Upper lobe of left lung (tissue), 6 donors: ENCODE results near the gene MIF. TPM values are rescaled to one million over a fixed set of nuclear protein-coding genes. Genes with fewer than 3 reads are reported as not detected.

ENCODE experiments used
- ATAC-seq, 2 donors: fragments of 200-7000 bp; cut with Tn5 transposase; one replicate each; pipeline ENCODE4 v1.9.1; 2022; ENCODE audit warnings: mild to moderate bottlenecking in 2 of 2, moderate library complexity in 2 of 2; ENCODE audit not compliant: low FRiP score in 2 of 2
- DNase-seq, 2 donors: peaks; one replicate each; pipeline ENCODE4 v3.0.0-alpha.2; 2019 to 2020
- H3K27ac ChIP-seq, 4 donors: fragments of 200-600 bp; sonication (generic); one replicate each; pipeline ENCODE4 v1.5.1; 2016 to 2019
- H3K27me3 ChIP-seq, 4 donors: fragments of 200-600 bp; sonication (generic); one replicate each; pipeline ENCODE4 v1.5.1; 2017 to 2019
- H3K36me3 ChIP-seq, 4 donors: fragments of 200-600 bp; sonication (generic); one replicate each; pipeline ENCODE4 v1.5.1; 2016 to 2019
- H3K4me1 ChIP-seq, 4 donors: fragments of 200-600 bp; sonication (generic); one replicate each; pipeline ENCODE4 v1.5.1; 2018 to 2019
- H3K4me3 ChIP-seq, 4 donors: fragments of 200-600 bp; sonication (generic); one replicate each; pipeline ENCODE4 v1.5.1; 2017 to 2019; ENCODE audit warnings: mild to moderate bottlenecking in 2 of 4, moderate library complexity in 1 of 4
- H3K9me3 ChIP-seq, 4 donors: fragments of 200-600 bp; sonication (generic); one replicate each; pipeline ENCODE4 v1.5.1; 2018 to 2019
- EP300 ChIP-seq, 4 donors: sonication (generic); formaldehyde crosslinking; IDR thresholded peaks; one replicate each; pipeline ENCODE4 v1.5.1; 2017; ENCODE audit warnings: antibody characterized with exemption in 4 of 4, control low read depth in 2 of 4
- POLR2A ChIP-seq, 4 donors: fragments of 450-650 bp; IDR thresholded peaks; one replicate each; pipeline ENCODE4 v1.5.1; 2016 to 2017; ENCODE audit warnings: antibody characterized with exemption in 4 of 4, mild to moderate bottlenecking in 2 of 4
- POLR2AphosphoS5 ChIP-seq, 2 donors: sonication (generic); formaldehyde crosslinking; IDR thresholded peaks; one replicate each; pipeline ENCODE4 v1.5.1; 2017; ENCODE audit warnings: antibody characterized with exemption in 2 of 2
- WGBS, 2 donors: methylation state at CpG; one replicate each; pipeline ENCODE4 v1.1.5; 2017 to 2018; 5-methylcytosine and 5-hydroxymethylcytosine counted together
- total RNA-seq, 6 donors: library from RNA; depleted of rRNA in 4 of 6; stranded (reverse); fragments of >200 nt in 4 of 6; gene quantifications; one replicate each; pipeline versions ENCODE4 v1.1.0 to v1.2.1, GENCODE V29; 2016 to 2021
- TF ChIP-seq, protein P1 (sequence below), 6 experiments: fragments of 450-650 bp in 4 of 6; fragments of 200-600 bp in 2 of 6; sonication (generic) in 2 of 6; IDR thresholded peaks; one replicate each; pipeline ENCODE4 v1.5.1; 2016 to 2019; ENCODE audit warnings: antibody characterized with exemption in 6 of 6
- donor health status: DM: no; HTN: no; CAD: no; lungs with moderate emphysema.
- donor health status: DM: no; HTN: yes; CAD: no; lungs with severe emphysema.

MIF gene
- total RNA-seq, 6 donors from 2014 or later: 54.5 to 388 (median 298) TPM

DNA sequence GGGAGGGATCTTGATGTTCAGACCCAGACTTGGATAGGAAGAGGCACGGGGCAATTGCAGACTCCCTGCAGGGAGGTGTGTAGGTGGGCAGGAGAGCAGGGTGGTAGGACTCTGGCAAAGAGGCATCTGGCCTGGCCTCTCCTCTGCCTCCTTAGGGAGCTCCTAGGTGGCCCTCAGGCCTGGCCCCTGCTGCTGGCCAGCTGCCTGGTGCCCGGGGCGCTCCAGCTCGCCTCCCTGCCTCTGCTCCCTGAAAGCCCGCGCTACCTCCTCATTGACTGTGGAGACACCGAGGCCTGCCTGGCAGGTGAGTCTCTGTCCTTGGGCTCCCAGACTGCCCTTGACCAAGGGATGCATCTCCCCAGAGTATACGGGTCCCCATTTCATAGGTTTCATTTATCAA lies 16.6 kb upstream of the MIF start:
- WGBS, 2 donors: 86 to 96% methylated on average over 5 to 8 of the region's 8 CpGs
- ATAC-seq (no peak), DNase-seq (peak in 1 of 2 donors; percentile 50)
- no peaks in the 10 kb centered on the region for H3K27me3 ChIP-seq
- no peak for TF ChIP-seq EP300 (IDR thresholded peaks at IDR 0.05)
- TF ChIP-seq, protein P1, sequence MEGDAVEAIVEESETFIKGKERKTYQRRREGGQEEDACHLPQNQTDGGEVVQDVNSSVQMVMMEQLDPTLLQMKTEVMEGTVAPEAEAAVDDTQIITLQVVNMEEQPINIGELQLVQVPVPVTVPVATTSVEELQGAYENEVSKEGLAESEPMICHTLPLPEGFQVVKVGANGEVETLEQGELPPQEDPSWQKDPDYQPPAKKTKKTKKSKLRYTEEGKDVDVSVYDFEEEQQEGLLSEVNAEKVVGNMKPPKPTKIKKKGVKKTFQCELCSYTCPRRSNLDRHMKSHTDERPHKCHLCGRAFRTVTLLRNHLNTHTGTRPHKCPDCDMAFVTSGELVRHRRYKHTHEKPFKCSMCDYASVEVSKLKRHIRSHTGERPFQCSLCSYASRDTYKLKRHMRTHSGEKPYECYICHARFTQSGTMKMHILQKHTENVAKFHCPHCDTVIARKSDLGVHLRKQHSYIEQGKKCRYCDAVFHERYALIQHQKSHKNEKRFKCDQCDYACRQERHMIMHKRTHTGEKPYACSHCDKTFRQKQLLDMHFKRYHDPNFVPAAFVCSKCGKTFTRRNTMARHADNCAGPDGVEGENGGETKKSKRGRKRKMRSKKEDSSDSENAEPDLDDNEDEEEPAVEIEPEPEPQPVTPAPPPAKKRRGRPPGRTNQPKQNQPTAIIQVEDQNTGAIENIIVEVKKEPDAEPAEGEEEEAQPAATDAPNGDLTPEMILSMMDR (IDR thresholded peaks at IDR 0.05): no peak
- TF ChIP-seq POLR2AphosphoS5 (IDR thresholded peaks at IDR 0.05): no peak
- no peak for TF ChIP-seq POLR2A (IDR thresholded peaks at IDR 0.05)
- H3K4me3 ChIP-seq: no peak overlapping the region
- no peak overlapping the region for H3K27ac ChIP-seq
- H3K9me3 ChIP-seq: no peaks in the 10 kb centered on the region
- H3K4me1 ChIP-seq: no peaks in the 10 kb centered on the region
- H3K36me3 ChIP-seq: peaks cover 0 to 14% (median 5%) of the 10 kb centered on the region in 4 donors

- Histone ChIP-seq H3K4me1 (no peaks in the 10 kb centered on the region), H3K27ac (no peak overlapping the region), H3K4me3 (no peak overlapping the region), H3K9me3 (no peaks in the 10 kb centered on the region), H3K27me3 (no peaks in the 10 kb centered on the region), H3K36me3 (peaks cover 0 to 14% (median 5%) of the 10 kb centered on the region in 4 donors)
- no peak for TF ChIP-seq EP300 (IDR thresholded peaks at IDR 0.05)
- ATAC-seq: no peak
- no peak for DNase-seq
- WGBS, 2 donors: 85 to 91% methylated on average over 7 of the region's 7 CpGs
Measured at GRCh38 chr22:23878219-23878618, 16.0 kb upstream of the MIF start.

- Histone ChIP-seq H3K36me3 (peaks cover 0 to 3% (median 2%) of the 10 kb centered on the region in 4 donors), H3K4me3 (no peak overlapping the region), H3K9me3 (no peaks in the 10 kb centered on the region), H3K4me1 (no peaks in the 10 kb centered on the region), H3K27me3 (no peaks in the 10 kb centered on the region), H3K27ac (no peak overlapping the region)
- no peak for ATAC-seq
- WGBS, 2 donors: 80 to 85% methylated on average over 9 to 20 of the region's 20 CpGs
- peak in 1 of 2 donors; percentile 65 for DNase-seq
- TF ChIP-seq, protein P1 (IDR thresholded peaks at IDR 0.05): no peak
- TF ChIP-seq POLR2A (IDR thresholded peaks at IDR 0.05): no peak
- TF ChIP-seq EP300 (IDR thresholded peaks at IDR 0.05): no peak
- no peak for TF ChIP-seq POLR2AphosphoS5 (IDR thresholded peaks at IDR 0.05)
Measured at GRCh38 chr22:23882370-23882769, 11.8 kb upstream of the MIF start.

DNA sequence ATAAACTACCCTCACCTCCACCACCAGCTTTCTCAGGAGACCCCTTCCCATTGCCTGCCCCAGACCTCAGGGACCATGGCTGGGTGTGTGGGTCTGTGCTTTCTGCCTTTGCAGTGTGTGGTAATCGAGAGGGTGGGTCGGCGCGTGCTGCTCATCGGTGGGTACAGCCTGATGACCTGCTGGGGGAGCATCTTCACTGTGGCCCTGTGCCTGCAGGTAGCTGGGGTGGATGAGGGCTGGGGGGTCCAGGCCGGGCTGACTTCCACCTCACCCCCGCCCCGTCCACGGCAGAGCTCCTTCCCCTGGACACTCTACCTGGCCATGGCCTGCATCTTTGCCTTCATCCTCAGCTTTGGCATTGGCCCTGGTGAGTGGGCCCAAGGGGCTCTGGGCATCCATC lies 10.5 kb upstream of the MIF start:
- DNase-seq (peak in 1 of 2 donors; percentile 46), ATAC-seq (peak in 1 of 2 donors; percentile 15)

GRCh38 chr22:23884140-23884539 lies 10.0 kb upstream of the MIF start:
- H3K36me3 ChIP-seq: no peaks in the 10 kb centered on the region
- H3K4me1 ChIP-seq: no peaks in the 10 kb centered on the region
- no peak overlapping the region for H3K27ac ChIP-seq
- WGBS, 2 donors: 97% methylated on average over 9 of the region's 9 CpGs; no CpG with 5 or more reads in 1 of the 2 donors
- DNase-seq (peak in 1 of 2 donors; percentile 55), ATAC-seq (no peak)
- TF ChIP-seq, protein P1 (IDR thresholded peaks at IDR 0.05): no peak
- TF ChIP-seq POLR2A (IDR thresholded peaks at IDR 0.05) (no peak), EP300 (IDR thresholded peaks at IDR 0.05) (no peak), POLR2AphosphoS5 (IDR thresholded peaks at IDR 0.05) (no peak)
- H3K9me3 ChIP-seq: no peaks in the 10 kb centered on the region
- no peak overlapping the region for H3K4me3 ChIP-seq
- no peaks in the 10 kb centered on the region for H3K27me3 ChIP-seq

More for the DNA sequence above, 10.5 kb upstream of the MIF start:
- TF ChIP-seq POLR2AphosphoS5 (IDR thresholded peaks at IDR 0.05) (no peak), EP300 (IDR thresholded peaks at IDR 0.05) (no peak), POLR2A (IDR thresholded peaks at IDR 0.05) (no peak)
- TF ChIP-seq, protein P1 (IDR thresholded peaks at IDR 0.05): no peak
- Histone ChIP-seq H3K4me1 (no peaks in the 10 kb centered on the region), H3K27ac (no peak overlapping the region), H3K4me3 (no peak overlapping the region), H3K9me3 (no peaks in the 10 kb centered on the region), H3K36me3 (no peaks in the 10 kb centered on the region), H3K27me3 (no peaks in the 10 kb centered on the region)
- WGBS, 2 donors: 96% methylated on average over 9 of the region's 9 CpGs; no CpG with 5 or more reads in 1 of the 2 donors
